ENCODE data around the gene STAT6.
"Not testable (repeated sequence)": the region's sequence is repeated elsewhere in the genome, so short reads cannot be mapped to it uniquely, and the experiment has no call there.

Gene STAT6

DNA sequence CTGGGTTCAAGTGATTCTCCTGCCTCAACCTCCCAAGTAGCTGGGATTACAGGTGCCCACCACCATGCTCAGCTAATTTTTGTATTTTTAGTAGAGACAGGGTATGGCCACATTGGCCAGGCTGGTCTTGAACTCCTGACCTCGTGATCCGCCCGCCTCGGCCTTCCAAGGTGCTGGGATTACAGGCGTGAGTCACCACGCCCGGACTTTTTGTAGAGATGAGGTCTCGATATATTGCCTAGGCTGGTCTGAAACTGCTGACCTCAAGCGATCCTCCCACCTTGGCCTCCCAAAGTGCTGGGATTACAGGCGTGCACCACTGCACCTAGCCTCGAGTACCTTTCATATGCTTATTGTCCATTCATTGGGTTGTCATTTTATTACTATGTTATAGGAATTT is 9.6 kb upstream of the STAT6 start:
- H3K36me3 Mint-ChIP-seq, H3K9me3 Mint-ChIP-seq, ATAC-seq, H3K4me3 Mint-ChIP-seq, H3K27ac Mint-ChIP-seq, H3K27me3 Mint-ChIP-seq: not testable (repeated sequence)
- peaks cover 22% of the 10 kb centered on the region for H3K4me1 Mint-ChIP-seq

DNA sequence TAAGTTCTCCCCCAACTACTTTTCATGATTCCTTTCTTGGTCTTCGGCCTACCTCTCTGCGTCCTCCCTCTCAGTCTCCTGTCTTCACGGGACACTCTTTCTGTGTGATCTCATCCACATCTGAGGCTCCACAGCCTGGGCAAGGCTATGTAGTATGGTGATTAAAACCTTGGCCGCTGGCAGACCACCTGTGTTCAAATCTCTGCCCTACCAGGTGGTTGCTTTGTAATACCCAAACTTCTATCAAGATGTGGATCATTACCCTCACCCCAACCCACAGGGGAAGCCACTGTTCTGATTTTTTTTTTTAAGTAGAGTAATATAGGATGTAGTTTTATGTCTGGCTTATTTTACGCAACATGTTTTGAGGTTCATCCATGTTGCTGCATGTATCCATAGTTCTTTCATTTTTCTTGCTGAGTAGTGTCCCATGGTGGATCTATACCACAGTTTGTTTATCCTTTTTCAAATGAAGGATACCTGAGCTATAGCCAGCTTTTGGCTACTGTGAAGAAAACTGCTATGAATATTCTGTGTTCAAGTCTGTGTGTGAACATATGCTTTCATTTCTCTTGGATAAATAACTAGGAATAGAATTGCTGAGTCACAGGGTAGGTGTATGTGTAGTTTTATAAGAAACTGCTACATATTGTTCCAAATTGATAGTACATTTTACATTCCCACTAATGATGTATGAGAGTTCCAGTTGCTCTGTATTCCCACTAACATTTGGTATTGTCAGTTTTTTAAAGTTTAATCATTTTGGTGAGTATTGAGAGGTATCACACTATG is 8.3 kb upstream of the STAT6 start:
- ATAC-seq = peak; percentile 80
- peaks cover 6% of the 10 kb centered on the region for H3K9me3 Mint-ChIP-seq
- H3K4me1 Mint-ChIP-seq = peaks cover 21% of the 10 kb centered on the region
- H3K27ac Mint-ChIP-seq = peak overlapping the region; percentile 60
- peak overlapping the region; percentile 24 for H3K4me3 Mint-ChIP-seq
- peaks cover 5% of the 10 kb centered on the region for H3K36me3 Mint-ChIP-seq
- no peaks in the 10 kb centered on the region for H3K27me3 Mint-ChIP-seq

DNA sequence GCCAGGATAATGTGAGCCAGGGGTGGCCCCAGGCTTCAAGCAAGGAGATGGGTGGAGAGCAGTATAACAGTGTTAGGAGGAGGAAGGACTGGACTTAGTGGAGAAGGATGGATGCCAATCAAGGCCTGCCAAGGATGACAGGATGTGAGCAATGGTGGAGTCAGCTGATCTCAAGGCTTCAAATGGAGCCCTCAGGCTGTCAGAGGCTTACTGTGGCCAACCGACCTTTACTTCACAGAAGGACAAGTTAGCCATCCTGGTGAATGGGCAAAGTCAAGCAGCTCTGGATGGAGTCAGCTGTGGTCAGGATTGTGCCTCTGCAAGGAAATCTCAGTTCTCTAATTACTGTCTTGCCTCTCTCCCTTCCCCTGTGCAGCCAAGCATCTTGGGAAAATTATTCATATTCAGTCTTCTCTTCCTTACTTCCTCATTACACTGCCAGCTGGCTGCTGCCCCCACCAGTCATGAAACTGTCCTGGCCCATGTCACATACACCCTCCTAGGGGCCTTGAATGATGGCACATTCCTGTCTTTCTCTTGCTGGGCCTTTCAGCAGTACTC is 7.6 kb upstream of the STAT6 start:
- Mint-ChIP-seq H3K27me3 (no peaks in the 10 kb centered on the region), H3K4me3 (no peak overlapping the region), H3K27ac (peak overlapping the region; percentile 60), H3K36me3 (peaks cover 2% of the 10 kb centered on the region), H3K4me1 (peaks cover 15% of the 10 kb centered on the region), H3K9me3 (peaks cover 2% of the 10 kb centered on the region)
- peak; percentile 88 for ATAC-seq

DNA sequence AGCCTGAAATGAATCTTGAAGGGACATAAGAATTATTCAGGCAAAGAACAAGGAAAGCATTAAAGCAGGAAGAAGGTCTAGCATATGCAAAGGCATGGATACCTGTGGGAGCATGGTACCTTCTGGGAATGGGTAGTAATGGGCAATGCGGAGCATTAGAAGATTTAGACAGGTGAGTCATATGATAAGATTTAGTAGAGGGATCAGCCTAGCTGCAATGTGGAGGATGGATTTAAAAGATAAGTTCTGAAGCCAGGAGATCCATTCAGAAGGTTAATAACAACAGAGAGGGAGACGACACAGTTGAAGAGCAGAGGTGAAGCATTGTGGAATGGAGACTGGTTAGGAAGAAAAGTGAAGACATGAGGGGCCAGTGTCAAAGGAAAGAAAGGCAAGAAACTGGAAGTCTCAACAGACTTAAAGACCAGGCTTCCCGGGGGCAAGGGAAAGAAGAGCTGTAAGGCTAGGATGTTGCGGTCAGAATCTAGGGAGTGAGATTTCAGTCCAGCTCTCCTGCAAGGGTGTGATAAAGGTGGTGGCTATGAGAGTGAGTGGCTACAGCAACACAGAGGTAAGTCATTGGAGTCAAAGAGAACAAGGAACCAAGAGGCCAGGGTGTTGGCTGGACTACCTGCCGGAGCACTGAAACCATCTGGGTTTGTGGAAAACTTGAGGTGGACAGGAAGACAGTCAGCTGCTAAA is 5.6 kb upstream of the STAT6 start:
- no peaks in the 10 kb centered on the region for H3K36me3 Mint-ChIP-seq
- H3K4me3 Mint-ChIP-seq = no peak overlapping the region
- no peak for ATAC-seq
- peaks cover 25% of the 10 kb centered on the region for H3K4me1 Mint-ChIP-seq
- peak overlapping the region; percentile 1 for H3K27ac Mint-ChIP-seq
- no peaks in the 10 kb centered on the region for H3K9me3 Mint-ChIP-seq
- no peaks in the 10 kb centered on the region for H3K27me3 Mint-ChIP-seq

DNA sequence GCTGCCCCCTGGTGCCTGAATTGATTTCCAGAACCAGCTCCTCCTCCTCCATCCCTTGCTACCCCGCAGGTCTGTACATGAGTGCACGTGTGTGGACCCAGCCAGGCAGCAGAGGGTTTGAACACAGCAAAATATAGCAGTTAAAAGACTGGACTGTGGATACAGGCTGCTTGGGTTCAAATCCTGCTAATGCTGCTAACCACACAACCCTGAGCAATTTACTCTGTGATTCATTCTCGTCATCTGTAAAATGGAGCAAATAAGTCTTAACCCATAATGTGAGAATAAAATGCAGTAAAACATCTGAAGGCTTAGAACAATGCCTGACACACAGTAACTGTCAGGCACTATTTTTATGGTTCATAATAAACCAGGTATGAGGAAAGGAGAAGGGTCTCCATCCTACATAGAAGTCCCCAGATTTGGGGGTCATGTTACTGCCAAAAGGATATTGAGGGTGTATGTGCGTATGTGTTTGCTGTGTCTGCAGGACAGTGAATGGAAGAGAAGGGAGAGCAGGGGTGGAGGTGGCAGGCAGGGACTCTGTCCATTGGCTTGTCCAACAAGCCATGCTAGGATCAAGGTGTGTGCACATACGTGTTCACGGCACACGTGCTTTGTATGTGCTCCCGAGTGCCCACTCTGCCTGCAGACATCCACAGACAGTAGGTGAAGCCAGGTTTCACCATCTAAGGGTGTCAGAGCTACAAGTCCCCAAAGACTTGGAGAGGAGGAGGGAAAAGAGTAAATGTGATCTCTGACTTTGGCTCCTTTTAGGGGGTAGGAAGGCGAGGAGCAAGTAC is 1.5 kb upstream of the STAT6 start:
- ATAC-seq = peak; percentile 80
- Mint-ChIP-seq H3K27ac (peak overlapping the region; percentile 89), H3K36me3 (peaks cover 19% of the 10 kb centered on the region), H3K9me3 (no peaks in the 10 kb centered on the region), H3K4me3 (peak overlapping the region; percentile 88), H3K27me3 (no peaks in the 10 kb centered on the region), H3K4me1 (peaks cover 32% of the 10 kb centered on the region)

DNA sequence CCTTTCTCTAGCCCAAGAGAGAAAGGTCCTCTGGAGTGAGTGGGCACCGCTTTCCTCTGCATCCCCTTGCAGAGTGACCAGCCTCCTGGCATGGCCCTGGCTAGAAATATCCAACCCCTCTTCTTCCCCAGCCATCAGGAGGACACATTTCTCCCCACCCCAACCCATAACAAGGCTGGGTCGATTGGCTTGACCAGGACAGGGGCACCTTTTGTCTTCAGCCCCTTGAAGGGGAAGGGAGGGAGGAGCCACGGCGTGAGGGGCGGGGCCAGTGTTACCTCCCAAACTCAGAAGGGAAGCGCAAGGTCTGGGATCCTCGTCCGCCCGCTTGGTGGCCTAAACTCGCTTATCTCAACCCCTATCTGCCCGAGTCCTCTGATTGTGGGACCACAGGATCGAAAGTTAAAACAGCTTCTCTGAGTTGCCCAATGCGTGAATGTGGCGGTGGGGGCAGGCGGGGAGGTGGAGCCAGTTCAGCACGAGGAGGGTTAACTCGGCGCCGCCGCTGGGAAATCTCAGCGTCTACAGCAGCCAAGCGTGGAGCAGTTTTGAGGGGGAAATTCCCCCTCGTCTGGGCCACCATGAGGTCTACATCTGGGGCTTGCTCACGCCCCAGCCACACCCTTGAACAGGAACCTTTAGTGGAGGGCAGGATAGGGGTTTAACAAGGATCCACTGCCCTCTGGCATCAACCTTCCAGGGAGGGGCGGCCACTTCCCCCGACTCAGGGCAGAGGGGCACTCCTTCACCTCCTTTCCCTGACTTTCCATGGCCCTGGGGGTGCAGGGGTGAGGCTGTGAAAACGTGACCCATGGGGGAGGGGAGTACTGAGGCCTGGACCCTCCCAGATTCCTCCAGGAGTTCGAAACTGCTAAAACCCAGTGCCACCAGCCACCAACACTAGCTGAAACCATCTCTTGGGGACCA is 795 bp downstream of the STAT6 start:
- Mint-ChIP-seq H3K27ac (peak overlapping the region; percentile 89), H3K4me1 (peaks cover 52% of the 10 kb centered on the region), H3K9me3 (no peaks in the 10 kb centered on the region), H3K4me3 (peak overlapping the region; percentile 88), H3K27me3 (no peaks in the 10 kb centered on the region), H3K36me3 (peaks cover 43% of the 10 kb centered on the region)
- ATAC-seq = peak; percentile 80

DNA sequence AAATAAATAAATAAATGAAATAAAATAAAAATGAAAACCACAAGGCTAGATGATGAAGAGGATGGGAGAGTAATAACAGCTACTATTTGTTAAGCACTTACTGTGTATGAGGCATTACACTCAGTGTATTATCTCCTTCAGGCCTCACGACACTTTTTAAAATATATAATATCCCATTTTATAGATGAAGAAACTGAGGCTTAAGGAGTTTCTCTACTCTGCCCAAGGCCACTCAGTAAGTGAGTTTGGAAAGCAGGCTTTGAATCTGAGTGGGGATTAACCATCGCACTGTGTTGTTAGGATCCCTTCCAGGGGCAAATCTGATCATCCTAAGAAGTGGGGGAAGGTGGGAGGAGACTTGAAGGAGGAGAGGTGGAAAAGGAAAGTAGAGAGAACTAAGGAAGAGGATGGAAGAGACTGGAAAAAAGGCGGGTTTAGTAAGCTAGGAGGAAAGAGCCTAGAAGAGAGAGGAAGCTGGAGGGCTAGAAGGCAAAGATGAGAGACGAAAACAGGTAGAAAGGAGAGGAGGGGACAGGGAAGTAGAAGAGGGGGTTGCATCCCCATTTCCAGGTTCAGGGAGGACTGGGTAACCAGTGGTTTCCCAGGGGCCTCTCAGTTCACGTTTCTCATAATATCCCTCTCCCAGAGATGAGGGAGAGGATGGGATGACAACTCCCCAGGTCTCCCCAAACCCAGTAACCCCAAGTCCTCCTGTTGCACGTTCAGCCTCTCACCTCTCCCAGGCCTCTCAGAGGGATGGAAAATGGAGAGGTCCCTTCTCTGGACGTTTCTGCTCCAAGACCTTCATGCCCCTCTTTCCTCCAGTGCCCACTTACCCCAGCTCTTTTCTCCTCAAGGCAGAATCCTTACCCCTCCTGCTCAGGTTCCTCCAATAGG is 1.7 kb downstream of the STAT6 start:
- Mint-ChIP-seq H3K27me3 (no peaks in the 10 kb centered on the region), H3K4me1 (peaks cover 61% of the 10 kb centered on the region), H3K36me3 (peaks cover 52% of the 10 kb centered on the region), H3K4me3 (peak overlapping the region; percentile 88), H3K9me3 (no peaks in the 10 kb centered on the region), H3K27ac (peak overlapping the region; percentile 89)
- no peak for ATAC-seq

DNA sequence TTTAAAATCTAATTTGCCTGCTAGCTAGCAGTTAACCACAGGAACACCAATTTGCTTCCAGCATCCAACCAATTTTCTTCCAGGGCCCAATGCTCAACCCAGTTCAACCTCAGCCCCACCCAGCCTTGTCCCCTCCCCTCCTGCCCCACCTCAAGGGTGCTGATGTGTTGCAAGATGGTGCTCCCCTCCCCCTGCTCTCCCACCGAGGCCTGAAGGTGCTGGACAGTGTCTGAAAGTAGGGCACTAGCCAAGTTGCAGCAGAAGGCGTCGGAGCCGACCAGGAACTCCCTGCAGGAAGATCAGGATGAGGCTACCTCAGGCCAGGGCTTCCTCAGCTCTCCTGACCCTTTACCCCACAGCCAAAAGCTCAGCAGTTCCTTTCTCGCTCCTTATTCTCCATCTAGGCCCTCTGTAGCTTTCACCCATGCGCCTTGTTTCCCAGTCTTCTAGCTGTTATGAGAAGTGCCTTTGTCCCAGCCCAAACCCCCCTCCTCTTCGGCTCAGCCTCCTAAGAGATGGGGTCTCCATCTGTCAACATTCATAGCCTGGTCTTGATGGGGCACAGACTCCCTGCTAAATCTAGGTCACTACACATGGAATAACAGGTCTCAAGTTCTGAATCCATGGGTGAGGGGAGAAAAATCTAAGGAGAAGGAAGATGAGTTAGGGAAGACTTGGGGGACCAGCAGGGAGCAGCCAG is 3.6 kb downstream of the STAT6 start:
- ATAC-seq = no peak
- no peaks in the 10 kb centered on the region for H3K27me3 Mint-ChIP-seq
- H3K36me3 Mint-ChIP-seq = peaks cover 66% of the 10 kb centered on the region
- H3K9me3 Mint-ChIP-seq = no peaks in the 10 kb centered on the region
- peaks cover 69% of the 10 kb centered on the region for H3K4me1 Mint-ChIP-seq
- peak overlapping the region; percentile 68 for H3K4me3 Mint-ChIP-seq
- H3K27ac Mint-ChIP-seq = peak overlapping the region; percentile 66

DNA sequence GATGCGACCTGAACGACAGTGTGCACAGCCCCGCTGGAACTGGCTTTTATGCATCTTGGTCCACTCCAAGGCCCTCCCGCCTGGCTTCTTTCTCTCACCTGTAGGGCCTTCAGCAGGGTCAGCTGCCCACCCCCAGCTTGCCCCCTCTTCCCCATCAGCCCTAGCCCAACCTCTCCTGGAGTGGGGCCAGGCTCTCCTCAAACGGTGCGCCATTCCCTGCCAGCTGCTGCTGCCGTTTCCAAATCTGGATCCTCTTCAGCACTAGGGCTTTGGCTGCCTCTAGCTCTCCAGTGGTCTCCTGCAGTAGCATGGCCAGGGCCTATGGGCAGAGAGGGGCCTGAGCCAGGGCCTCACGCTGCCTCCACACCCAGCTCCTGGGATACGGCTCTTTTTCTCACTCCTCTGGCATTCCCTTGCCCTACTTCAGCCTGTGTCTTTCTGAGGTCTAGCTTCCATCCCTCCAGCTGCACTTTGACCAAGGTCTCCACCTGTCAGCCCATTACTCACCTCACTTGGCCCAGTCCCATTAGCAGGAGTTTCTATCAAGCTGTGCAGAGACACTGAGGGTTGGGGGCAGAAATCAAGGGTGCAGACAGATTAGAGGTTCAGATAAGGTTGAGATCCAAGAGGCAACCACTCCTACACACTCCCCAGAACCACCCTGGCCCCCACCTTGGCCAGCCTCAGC is 5.0 kb downstream of the STAT6 start:
- peaks cover 70% of the 10 kb centered on the region for H3K4me1 Mint-ChIP-seq
- H3K9me3 Mint-ChIP-seq = no peaks in the 10 kb centered on the region
- H3K27ac Mint-ChIP-seq = peak overlapping the region; percentile 67
- H3K36me3 Mint-ChIP-seq = peaks cover 75% of the 10 kb centered on the region
- no peaks in the 10 kb centered on the region for H3K27me3 Mint-ChIP-seq
- peak overlapping the region; percentile 25 for H3K4me3 Mint-ChIP-seq
- ATAC-seq = no peak

DNA sequence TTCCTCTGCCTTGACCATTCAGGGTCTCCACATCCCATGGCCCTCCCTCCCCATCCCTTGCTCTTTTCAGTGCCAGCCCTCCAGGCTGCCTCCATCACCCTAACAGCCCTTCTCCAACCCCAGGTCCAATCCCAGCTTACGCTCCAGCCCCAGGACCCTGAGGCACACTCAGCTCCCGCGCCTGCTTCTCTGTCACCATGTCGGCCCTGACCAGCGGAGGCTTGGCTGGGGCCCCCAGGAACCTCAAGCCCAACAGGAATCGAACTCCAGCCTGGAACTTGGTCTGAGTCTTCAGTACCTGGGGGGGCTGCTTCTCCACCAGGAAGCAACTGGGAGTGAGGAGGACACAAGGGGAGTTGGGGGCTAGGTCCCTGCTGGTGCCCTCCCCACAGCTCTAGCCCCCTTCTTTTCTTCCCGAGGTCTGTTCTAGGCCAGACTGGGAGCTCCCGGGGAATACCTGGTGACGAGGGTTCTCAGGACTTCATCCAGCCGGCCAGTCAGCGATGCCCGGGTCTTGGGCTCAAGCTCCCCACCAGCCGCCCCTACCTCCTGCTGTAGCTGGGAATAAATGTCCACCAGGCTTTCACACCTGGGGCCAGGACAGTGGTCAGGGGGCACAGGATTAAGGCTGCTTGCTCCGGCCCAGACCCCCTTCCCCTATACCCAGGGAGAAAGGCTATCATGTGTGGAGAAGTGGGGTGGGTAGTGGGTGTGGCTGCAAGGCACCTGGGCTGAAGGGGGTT is 6.0 kb downstream of the STAT6 start:
- H3K9me3 Mint-ChIP-seq = no peaks in the 10 kb centered on the region
- ATAC-seq = no peak

DNA sequence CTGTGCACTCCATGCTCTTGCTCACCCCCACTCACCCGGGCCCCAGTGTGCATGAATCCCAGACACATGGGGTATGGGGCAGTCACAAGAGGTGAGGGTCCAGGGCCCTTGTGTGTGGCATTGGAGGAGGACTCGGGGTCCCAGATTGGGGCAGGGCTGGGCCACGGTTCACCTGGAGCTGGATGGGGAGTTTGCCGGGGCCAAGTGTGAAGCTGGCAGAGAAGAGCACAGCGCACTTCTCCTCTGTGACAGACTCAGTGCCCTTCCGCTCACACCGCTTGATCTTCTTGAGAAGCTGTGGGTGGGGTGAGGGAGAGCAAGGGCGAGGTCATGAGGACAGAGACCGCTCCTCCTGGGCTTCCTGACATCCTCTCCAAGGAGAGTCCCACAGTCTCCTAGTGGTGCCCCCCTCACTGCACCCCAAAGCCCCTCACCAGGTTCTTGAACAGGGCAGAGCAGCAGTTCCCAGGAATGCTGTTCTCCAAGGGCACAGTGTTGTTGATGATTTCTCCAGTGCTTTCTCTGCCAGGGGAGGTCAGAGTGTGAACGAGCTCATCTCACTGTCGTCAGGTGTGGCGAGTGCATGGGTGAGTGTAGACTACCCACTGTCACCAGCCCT is 6.8 kb downstream of the STAT6 start:
- no peaks in the 10 kb centered on the region for H3K27me3 Mint-ChIP-seq
- no peaks in the 10 kb centered on the region for H3K9me3 Mint-ChIP-seq
- no peak for ATAC-seq
- peaks cover 79% of the 10 kb centered on the region for H3K4me1 Mint-ChIP-seq
- H3K27ac Mint-ChIP-seq = peak overlapping the region; percentile 65
- H3K36me3 Mint-ChIP-seq = peaks cover 81% of the 10 kb centered on the region
- H3K4me3 Mint-ChIP-seq = no peak overlapping the region

More for the DNA sequence above, 6.0 kb downstream of the STAT6 start:
- Mint-ChIP-seq H3K27me3 (no peaks in the 10 kb centered on the region), H3K36me3 (peaks cover 81% of the 10 kb centered on the region), H3K4me3 (no peak overlapping the region), H3K4me1 (peaks cover 79% of the 10 kb centered on the region), H3K27ac (peak overlapping the region; percentile 65)

DNA sequence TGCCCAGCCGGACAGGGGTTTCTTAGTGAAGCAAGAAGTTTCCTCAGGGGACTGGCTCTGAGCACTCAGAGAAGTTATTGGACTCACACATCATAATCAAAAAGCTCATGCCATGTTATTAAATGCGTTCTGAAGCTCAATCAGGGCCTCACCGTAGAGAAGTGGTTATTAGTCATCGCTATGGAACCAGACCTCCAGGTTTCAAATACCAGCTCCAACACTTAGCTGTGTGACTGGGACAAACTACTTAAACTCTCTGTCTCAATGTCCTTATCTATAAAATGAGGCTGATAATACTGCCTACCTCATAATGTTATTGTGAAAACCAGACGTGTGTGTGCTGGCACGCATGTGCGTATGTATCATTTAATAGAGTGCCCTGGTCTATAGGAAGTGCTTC is 7.3 kb downstream of the STAT6 start:
- peaks cover 82% of the 10 kb centered on the region for H3K36me3 Mint-ChIP-seq
- no peaks in the 10 kb centered on the region for H3K27me3 Mint-ChIP-seq
- peak overlapping the region; percentile 65 for H3K27ac Mint-ChIP-seq
- peaks cover 80% of the 10 kb centered on the region for H3K4me1 Mint-ChIP-seq
- no peak overlapping the region for H3K4me3 Mint-ChIP-seq
- no peaks in the 10 kb centered on the region for H3K9me3 Mint-ChIP-seq
- ATAC-seq = no peak

Data from stimulated activated memory B cell treated with anti-CD40 and anti-IgM and Interleukin-4, amounts not matched to agents 10 μg/mL and 1 μg/mL and 100 μg/mL, for 72 hours (primary cell).